Stomach (tissue), 9 donors: Measurements from ENCODE around the gene CIZ1. TPM values are rescaled to one million over a fixed set of nuclear protein-coding genes. Genes with fewer than 3 reads are reported as not detected.
A peak's percentile ranks its signal among the peaks of the same experiment; 100 is the strongest.

ENCODE experiments used
- DNase-seq, 2 donors: peaks; one replicate each; pipeline versions ENCODE4 v3.0.0 to v3.0.0-alpha.2; 2013 to 2019
- H3K27ac ChIP-seq, 5 donors: fragments of 200-600 bp in 4 of 5; sonication (generic) in 4 of 5; one replicate each; pipeline ENCODE4 v1.5.1; 2013 to 2019; ENCODE audit warnings: mild to moderate bottlenecking in 1 of 5, moderate library complexity in 1 of 5
- H3K27me3 ChIP-seq, 3 donors: fragments of 200-600 bp; sonication (generic); one replicate each; pipeline ENCODE4 v1.5.1; 2017 to 2019; ENCODE audit warnings: mixed run types in 1 of 3
- H3K36me3 ChIP-seq, 4 donors: fragments of 200-600 bp; sonication (generic); 1 replicate in 3 of 4; 2 replicates in 1 of 4; pipeline ENCODE4 v1.5.1; 2016 to 2019
- H3K4me1 ChIP-seq, 4 donors: fragments of 200-600 bp; sonication (generic); one replicate each; pipeline ENCODE4 v1.5.1; 2016 to 2019
- H3K4me3 ChIP-seq, 4 donors: fragments of 200-600 bp; sonication (generic) in 3 of 4; one replicate each; pipeline ENCODE4 v1.5.1; 2016 to 2019; ENCODE audit warnings: mild to moderate bottlenecking in 1 of 4
- H3K9me3 ChIP-seq, 4 donors: fragments of 200-600 bp; sonication (generic); one replicate each; pipeline ENCODE4 v1.5.1; 2016 to 2019
- EP300 ChIP-seq: sonication (generic); formaldehyde crosslinking; IDR thresholded peaks from one replicate; pipeline ENCODE4 v1.6.1; 2017; ENCODE audit warnings: antibody characterized with exemption
- POLR2A ChIP-seq, 4 donors: fragments of 450-650 bp; IDR thresholded peaks; one replicate each; pipeline ENCODE4 v1.6.1; 2016; ENCODE audit warnings: antibody characterized with exemption in 4 of 4, control low read depth in 2 of 4, mild to moderate bottlenecking in 1 of 4, moderate library complexity in 1 of 4
- POLR2AphosphoS5 ChIP-seq, 3 donors: sonication (generic); formaldehyde crosslinking; IDR thresholded peaks; one replicate each; pipeline ENCODE4 v1.6.1; 2016; ENCODE audit warnings: antibody characterized with exemption in 3 of 3
- WGBS, 5 donors: extraction: QIAGEN DNeasy Blood & Tissue Kit in 3 of 5; methylation state at CpG; one replicate each; pipeline versions ENCODE4 v1.1.5 to v1.1.7; 2013 to 2018; 5-methylcytosine and 5-hydroxymethylcytosine counted together
- intact Hi-C: fragments of 100-400 bp; cut with DNase I; formaldehyde crosslinking; loops from one replicate; pipeline ENCODE4 v1.15.1; 2023; ENCODE audit warnings: low total_unique reads
- polyA plus RNA-seq, 3 donors: library from polyadenylated mRNA; stranded (reverse); fragments of 200-250 nt; gene quantifications; one replicate each; pipeline ENCODE4 v1.2.3, GENCODE V29; 2013
- total RNA-seq, 5 donors: library from RNA; depleted of rRNA; stranded (reverse); fragments of >200 nt; gene quantifications; one replicate each; pipeline versions ENCODE4 v1.1.0 to v1.2.3, GENCODE V29; 2014 to 2016
- TF ChIP-seq, protein P1 (sequence below), 7 experiments: fragments of 450-650 bp in 4 of 7; fragments of 200-600 bp in 3 of 7; sonication (generic) in 3 of 7; IDR thresholded peaks; one replicate each; pipeline ENCODE4 v1.5.1; 2016 to 2019; ENCODE audit warnings: antibody characterized with exemption in 7 of 7, control low read depth in 2 of 7, mild to moderate bottlenecking in 1 of 7
- donor health status: healthy with polysubstance abuse.
- donor health status: Bipolar disorder and iron deficiency.
- donor health status: healthy.

CIZ1 gene
- total and polyA plus RNA-seq, 8 donors, result 15.2 to 217 (median 55.6) TPM

DNA sequence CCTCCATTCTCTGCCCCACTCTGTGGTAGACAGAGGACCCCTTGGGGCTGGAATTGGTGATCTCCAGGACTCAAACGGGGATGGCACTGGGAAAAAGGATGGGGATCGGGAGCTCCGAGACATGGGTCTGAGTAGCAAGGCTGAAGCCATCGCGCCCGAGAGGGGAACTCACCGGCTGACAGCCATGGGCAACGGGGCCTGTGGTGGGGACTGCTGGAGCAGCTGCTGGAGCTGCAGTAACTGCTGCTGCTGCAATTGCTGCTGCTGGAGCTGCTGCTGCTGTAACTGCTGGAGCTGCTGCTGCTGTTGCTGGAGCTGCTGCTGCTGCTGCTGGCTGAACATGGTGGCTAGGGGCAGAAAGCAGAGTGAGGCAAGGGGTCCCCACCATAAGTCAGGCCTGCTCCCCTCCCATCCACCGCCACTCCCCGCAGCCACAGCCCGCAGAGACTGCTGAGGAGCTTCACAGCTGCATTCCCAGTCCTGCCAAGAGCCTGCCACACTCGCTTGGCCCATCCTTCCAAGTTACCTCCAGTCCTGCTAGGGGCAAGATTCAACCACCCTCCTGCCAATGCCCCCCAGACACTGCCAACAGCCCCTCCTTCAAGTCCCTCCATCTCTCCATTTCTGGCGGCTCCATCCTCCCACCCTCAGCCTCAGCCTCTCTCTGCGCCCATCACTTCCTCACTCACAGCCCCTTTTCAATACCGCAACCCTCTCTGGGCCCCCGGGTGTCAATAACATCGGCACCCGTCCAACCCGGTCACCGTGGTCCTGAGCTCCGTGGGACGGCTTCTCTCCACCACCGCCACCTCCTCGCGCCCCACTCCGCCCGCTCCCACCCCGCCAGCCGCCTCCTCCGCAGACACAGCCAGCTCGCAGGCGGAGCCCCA, 611 bp downstream of the CIZ1 start:
- peaks cover 1 to 35% (median 32%) of the 10 kb centered on the region in 4 donors for H3K36me3 ChIP-seq
- no peak for DNase-seq
- peaks cover 20 to 40% (median 30%) of the 10 kb centered on the region in 4 donors for H3K4me1 ChIP-seq
- intact Hi-C loops, result no loop called here
- H3K9me3 ChIP-seq, result no peaks in the 10 kb centered on the region
- 19 to 25% (median 20%) methylated on average over 24 to 32 of the region's 32 CpGs for WGBS, 5 donors
- peak overlapping the region; percentile 66 to 97 (median 86) for H3K4me3 ChIP-seq
- H3K27ac ChIP-seq, result peak overlapping the region; percentile 88 to 97 (median 94)
- H3K27me3 ChIP-seq, result no peaks in the 10 kb centered on the region
- TF ChIP-seq POLR2A (IDR thresholded peaks at IDR 0.05) (no peak), EP300 (no peak), POLR2AphosphoS5 (IDR thresholded peaks at IDR 0.05) (no peak)
- TF ChIP-seq, protein P1, sequence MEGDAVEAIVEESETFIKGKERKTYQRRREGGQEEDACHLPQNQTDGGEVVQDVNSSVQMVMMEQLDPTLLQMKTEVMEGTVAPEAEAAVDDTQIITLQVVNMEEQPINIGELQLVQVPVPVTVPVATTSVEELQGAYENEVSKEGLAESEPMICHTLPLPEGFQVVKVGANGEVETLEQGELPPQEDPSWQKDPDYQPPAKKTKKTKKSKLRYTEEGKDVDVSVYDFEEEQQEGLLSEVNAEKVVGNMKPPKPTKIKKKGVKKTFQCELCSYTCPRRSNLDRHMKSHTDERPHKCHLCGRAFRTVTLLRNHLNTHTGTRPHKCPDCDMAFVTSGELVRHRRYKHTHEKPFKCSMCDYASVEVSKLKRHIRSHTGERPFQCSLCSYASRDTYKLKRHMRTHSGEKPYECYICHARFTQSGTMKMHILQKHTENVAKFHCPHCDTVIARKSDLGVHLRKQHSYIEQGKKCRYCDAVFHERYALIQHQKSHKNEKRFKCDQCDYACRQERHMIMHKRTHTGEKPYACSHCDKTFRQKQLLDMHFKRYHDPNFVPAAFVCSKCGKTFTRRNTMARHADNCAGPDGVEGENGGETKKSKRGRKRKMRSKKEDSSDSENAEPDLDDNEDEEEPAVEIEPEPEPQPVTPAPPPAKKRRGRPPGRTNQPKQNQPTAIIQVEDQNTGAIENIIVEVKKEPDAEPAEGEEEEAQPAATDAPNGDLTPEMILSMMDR (IDR thresholded peaks at IDR 0.05), result no peak

DNA sequence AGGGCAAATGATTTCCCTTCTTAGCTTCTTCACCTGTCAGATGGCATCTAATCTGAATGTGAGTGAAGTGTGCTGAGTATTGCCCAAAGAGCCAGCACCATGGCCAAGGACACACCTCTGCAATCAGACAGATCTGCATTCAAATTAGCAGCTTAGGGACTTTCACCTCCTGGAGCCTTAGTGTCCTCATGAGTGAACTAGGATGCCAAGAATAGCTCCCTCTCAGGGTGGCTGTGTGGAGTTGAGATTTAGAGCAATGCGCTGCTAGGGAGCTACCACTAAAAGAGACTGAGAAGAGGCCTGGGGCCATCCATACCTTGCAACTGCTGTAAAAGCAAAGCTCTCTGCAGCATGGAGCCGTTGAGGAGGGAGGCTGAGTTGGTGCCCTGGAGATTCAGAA, 1.4 kb downstream of the CIZ1 start:
- peak overlapping the region in 2 of 4 donors; percentile 66 to 76 for H3K4me3 ChIP-seq
- TF ChIP-seq, protein P1 (IDR thresholded peaks at IDR 0.05), result no peak
- no peak for TF ChIP-seq EP300
- peaks cover 9 to 43% (median 40%) of the 10 kb centered on the region in 4 donors for H3K36me3 ChIP-seq
- H3K27me3 ChIP-seq, result no peaks in the 10 kb centered on the region
- intact Hi-C loops, result no loop called here
- no peak overlapping the region for H3K27ac ChIP-seq
- H3K4me1 ChIP-seq, result peaks cover 20 to 40% (median 30%) of the 10 kb centered on the region in 4 donors
- DNase-seq, result no peak
- H3K9me3 ChIP-seq, result no peaks in the 10 kb centered on the region
- 75 to 87% (median 80%) methylated on average over 2 of the region's 2 CpGs for WGBS, 5 donors

DNA sequence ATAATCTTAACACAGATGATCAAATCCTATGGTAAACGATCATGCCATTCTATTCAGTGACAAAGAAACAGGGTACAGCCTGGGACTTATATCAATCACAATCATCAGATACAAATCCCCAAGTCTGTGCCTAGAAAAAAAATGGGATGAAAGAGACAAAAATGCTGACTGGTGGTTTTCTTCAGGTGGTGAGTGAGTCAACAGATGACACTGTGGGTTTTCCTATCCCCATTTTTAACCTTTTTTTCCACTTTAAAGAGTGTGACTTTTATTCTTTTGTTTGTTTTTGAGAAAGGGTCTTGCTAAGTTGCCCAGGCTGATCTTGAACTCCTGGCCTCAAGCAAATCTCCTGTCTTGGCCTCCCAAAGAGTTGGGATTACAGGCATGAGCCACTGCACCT, 3.2 kb downstream of the CIZ1 start:
- Histone ChIP-seq H3K4me1 (peaks cover 19 to 34% (median 28%) of the 10 kb centered on the region in 4 donors), H3K27ac (no peak overlapping the region), H3K9me3 (no peaks in the 10 kb centered on the region), H3K27me3 (no peaks in the 10 kb centered on the region), H3K36me3 (peaks cover 17 to 60% (median 58%) of the 10 kb centered on the region in 4 donors), H3K4me3 (no peak overlapping the region)
- no peak for TF ChIP-seq EP300
- TF ChIP-seq, protein P1 (IDR thresholded peaks at IDR 0.05), result no peak
- no peak for TF ChIP-seq POLR2A (IDR thresholded peaks at IDR 0.05)
- TF ChIP-seq POLR2AphosphoS5 (IDR thresholded peaks at IDR 0.05), result no peak
- 50 to 67% (median 59%) methylated on average over 1 of the region's 1 CpG for WGBS, 5 donors
- intact Hi-C loops, result no loop called here
- no peak for DNase-seq

DNA sequence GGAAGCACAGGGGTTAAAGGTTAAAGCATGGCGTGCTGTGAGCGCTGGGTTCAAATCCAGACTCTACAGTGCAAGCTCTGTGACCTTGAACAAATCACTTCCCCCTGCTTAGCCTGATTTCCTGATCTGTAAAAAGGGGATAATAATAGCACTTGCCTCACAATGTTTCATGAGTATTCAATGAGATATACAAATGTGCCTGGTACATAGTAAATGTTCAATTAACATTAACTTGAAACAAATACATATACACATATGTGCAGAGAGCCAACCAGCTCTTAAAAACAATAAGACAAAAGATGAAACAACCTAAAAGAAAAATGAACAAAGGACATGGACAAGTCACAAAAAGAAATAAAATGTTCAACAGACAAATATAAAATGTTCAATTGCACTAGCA, 4.0 kb downstream of the CIZ1 start:
- Histone ChIP-seq H3K9me3 (no peaks in the 10 kb centered on the region), H3K4me1 (peaks cover 10 to 25% (median 20%) of the 10 kb centered on the region in 4 donors), H3K36me3 (peaks cover 20 to 68% (median 66%) of the 10 kb centered on the region in 4 donors), H3K4me3 (no peak overlapping the region), H3K27ac (no peak overlapping the region), H3K27me3 (no peaks in the 10 kb centered on the region)
- intact Hi-C loops, result no loop called here
- no peak for DNase-seq
- no peak for TF ChIP-seq EP300
- TF ChIP-seq, protein P1 (IDR thresholded peaks at IDR 0.05), result no peak
- no peak for TF ChIP-seq POLR2A (IDR thresholded peaks at IDR 0.05)
- TF ChIP-seq POLR2AphosphoS5 (IDR thresholded peaks at IDR 0.05), result no peak
- WGBS, 5 donors, result 93 to 100% (median 96%) methylated on average over 2 of the region's 2 CpGs
